ENCODE data around the gene STAT5A.
"Not testable (repeated sequence)": the region's sequence is repeated elsewhere in the genome, so short reads cannot be mapped to it uniquely, and the experiment has no call there.

STAT5A gene

DNA sequence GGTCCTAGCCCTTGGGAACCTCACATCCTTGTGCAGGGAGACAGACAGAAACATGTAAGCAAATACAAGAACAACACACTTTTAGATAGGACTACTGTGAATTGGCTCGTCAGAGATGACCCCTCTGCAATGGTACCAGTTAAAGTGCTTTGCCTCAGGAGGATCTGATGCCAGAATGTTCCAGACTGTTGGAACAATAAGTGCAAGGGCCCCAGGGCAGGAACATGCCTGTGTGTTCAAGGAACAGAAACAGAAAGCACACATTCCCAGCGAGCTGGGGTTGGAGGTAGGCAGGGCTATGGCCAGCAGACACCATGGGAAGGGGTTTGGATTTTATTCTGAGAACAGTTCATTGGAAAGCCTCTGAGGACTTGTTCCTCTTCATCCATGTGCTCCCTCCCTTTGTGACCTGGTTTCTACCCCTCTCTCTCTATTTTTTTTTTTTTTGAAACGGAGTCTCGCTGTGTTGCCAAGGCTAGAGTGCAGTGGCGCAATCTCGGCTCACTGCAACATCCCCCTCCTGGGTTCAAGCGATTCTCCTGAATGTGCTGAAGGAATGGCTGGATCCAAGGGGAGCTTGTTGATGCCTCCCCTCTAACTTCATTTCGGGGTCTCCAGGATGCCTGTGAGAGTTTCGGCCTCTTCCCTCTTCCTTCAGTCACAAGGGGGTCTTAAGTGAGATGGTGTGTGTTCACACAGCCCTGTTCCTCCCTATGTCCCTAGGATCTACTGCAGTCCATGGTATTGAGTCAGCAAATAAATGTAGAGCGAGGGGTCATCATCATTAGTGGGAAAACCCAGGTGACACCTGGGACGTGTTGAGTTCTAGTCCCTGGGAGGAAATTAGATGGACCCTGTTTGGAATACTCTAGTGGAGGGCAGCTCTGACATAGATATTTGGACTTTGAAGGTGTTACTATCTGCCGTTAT, 6.4 kb downstream of the STAT5A start:
- DNase-seq (ENCODE audit: low read depth in 2 of 2): no peak
- TF ChIP-seq CTCF (IDR thresholded peaks at IDR 0.05; ENCODE audit: low read depth, low read length): no peak
- H3K4me3 ChIP-seq (replicated peaks in 1 of 2; ENCODE audit: low read depth in 2 of 2, low read length in 2 of 2): no peak overlapping the region

GRCh38 chr17:42296012-42296411, 7.7 kb downstream of the STAT5A start:
- no peak for DNase-seq (ENCODE audit: low read depth in 2 of 2)
- TF ChIP-seq CTCF (IDR thresholded peaks at IDR 0.05; ENCODE audit: low read depth, low read length): no peak

GRCh38 chr17:42297775-42298174, 9.5 kb downstream of the STAT5A start:
- not testable (repeated sequence) for H3K4me3 ChIP-seq (replicated peaks in 1 of 2; ENCODE audit: low read depth in 2 of 2, low read length in 2 of 2); DNase-seq (ENCODE audit: low read depth in 2 of 2)

More at GRCh38 chr17:42296012-42296411, 7.7 kb downstream of the STAT5A start:
- H3K4me3 ChIP-seq (replicated peaks in 1 of 2; ENCODE audit: low read depth in 2 of 2, low read length in 2 of 2): no peak overlapping the region

DNA sequence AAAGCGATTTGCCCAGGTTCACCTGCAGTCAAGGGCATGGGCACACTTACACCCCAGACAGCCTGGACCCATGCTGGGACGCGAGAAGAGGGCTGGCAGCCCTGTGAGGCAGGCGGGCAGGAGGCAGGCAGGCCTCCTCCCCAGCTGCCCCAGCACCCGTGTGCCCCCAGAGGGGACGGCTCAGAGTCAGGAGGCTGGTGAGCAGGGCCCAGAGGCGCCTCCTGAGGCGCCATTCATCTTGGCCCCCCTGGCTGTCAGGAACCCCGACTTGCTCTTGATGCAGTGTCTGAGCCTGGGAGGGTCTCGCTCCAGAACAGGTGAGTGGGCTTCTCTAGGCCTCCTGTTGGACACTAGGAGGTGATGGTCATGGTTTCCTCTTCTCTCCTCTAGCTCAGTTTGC, 11.1 kb downstream of the STAT5A start:
- DNase-seq (ENCODE audit: low read depth in 2 of 2); H3K4me3 ChIP-seq (replicated peaks in 1 of 2; ENCODE audit: low read depth in 2 of 2, low read length in 2 of 2): not testable (repeated sequence)

DNA sequence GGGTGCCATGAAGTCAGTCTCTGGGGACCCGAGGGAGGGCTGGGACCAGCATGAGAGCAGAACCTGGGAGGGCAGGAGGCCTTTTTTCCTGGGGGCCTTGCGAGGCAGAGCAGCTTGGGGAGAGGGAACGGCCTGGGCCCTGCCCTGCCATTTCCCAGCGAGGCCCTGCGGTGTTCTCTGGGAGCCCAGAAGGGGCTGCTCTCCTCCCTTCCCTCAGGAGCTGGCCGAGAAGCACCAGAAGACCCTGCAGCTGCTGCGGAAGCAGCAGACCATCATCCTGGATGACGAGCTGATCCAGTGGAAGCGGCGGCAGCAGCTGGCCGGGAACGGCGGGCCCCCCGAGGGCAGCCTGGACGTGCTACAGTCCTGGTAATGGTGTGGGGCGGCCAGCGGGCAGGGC, 11.6 kb downstream of the STAT5A start:
- not testable (repeated sequence) for DNase-seq (ENCODE audit: low read depth in 2 of 2); H3K4me3 ChIP-seq (replicated peaks in 1 of 2; ENCODE audit: low read depth in 2 of 2, low read length in 2 of 2)

DNA sequence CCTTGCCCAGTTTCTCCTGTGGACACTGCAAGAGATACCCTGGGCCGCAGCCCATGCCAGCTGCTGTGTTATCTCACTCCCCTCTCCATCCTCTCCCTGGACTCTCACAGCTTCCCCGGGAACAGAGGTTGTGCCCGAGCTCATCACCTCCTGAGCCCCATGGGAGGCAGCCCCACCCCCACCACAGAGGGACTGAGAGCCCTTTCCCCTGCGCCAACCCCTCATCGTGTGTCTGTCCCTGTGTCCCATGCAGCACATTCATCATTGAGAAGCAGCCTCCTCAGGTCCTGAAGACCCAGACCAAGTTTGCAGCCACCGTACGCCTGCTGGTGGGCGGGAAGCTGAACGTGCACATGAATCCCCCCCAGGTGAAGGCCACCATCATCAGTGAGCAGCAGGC, 12.7 kb downstream of the STAT5A start:
- TF ChIP-seq CTCF (IDR thresholded peaks at IDR 0.05; ENCODE audit: low read depth, low read length): no peak
- no peak overlapping the region for H3K4me3 ChIP-seq (replicated peaks in 1 of 2; ENCODE audit: low read depth in 2 of 2, low read length in 2 of 2)
- no peak for DNase-seq (ENCODE audit: low read depth in 2 of 2)

DNA sequence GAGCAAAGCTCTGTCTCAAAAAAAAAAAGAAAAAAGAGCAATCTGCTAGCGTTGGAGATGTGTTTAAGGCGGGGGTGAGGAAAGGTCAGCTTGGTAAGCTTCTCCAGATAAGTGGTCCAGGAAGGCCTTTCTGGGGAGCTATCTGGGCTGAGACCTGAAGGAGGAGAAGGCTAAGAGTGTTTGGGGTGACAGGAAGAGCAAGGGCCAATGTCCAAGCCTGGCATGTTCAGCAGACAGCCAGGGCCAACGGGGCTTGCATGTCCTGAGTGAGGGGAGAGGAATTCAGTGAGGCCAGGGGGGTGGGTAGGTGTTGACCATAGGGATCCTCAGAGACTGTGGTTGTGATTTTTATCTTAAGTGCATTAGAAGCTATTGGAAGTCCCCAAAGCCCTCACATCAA, 15.4 kb downstream of the STAT5A start:
- DNase-seq (ENCODE audit: low read depth in 2 of 2): no peak
- no peak overlapping the region for H3K4me3 ChIP-seq (replicated peaks in 1 of 2; ENCODE audit: low read depth in 2 of 2, low read length in 2 of 2)

More for the DNA sequence above, 15.4 kb downstream of the STAT5A start:
- TF ChIP-seq CTCF (IDR thresholded peaks at IDR 0.05; ENCODE audit: low read depth, low read length): no peak
